GM12874 (cell line): ENCODE results near the gene ZNF683.

Source experiments
- CTCF ChIP-seq: IDR thresholded peaks from 2 replicates; pipeline ENCODE4 v1.5.1; 2011; ENCODE audit warnings: low read depth, mild to moderate bottlenecking, control low read depth, low read length, moderate library complexity; ENCODE audit not compliant: insufficient read depth

The ZNF683 gene

GRCh38 chr1:26324550-26324949 is 48.0 kb downstream of the ZNF683 start:
- TF ChIP-seq CTCF = no peak

- no peak for TF ChIP-seq CTCF
Measured at GRCh38 chr1:26323382-26323781, 49.2 kb downstream of the ZNF683 start.

- TF ChIP-seq CTCF = no peak
Measured at GRCh38 chr1:26322042-26322331, 50.6 kb downstream of the ZNF683 start.

GRCh38 chr1:26321315-26322041 is 51.1 kb downstream of the ZNF683 start:
- TF ChIP-seq CTCF = peak; percentile 90

- no peak for TF ChIP-seq CTCF
Measured at GRCh38 chr1:26320896-26321295, 51.7 kb downstream of the ZNF683 start.

GRCh38 chr1:26318338-26319064 is 54.0 kb downstream of the ZNF683 start:
- no peak for TF ChIP-seq CTCF

GRCh38 chr1:26317612-26318337 is 54.8 kb downstream of the ZNF683 start, which contains the start of gene CD52:
Gene CD52, plus strand, starts transcription at chr1:26317958. Its CDS starts 60 bp downstream, at chr1:26318018.
- no peak for TF ChIP-seq CTCF
